IMR-90 (cell line): ENCODE measurements around the gene SLC23A2. TPM values are rescaled to one million over a fixed set of nuclear protein-coding genes. Genes with fewer than 3 reads are reported as not detected.

ENCODE experiments used
- ATAC-seq: fragments of 200-7000 bp; cut with Tn5 transposase; 2 replicates; pipeline ENCODE4 v1.9.1; 2020; ENCODE audit warnings: low read depth, mild to moderate bottlenecking, moderate library complexity
- BruUV-seq: library from RNA; stranded (reverse); fragments of 400-500 nt; replicated peaks from 2 replicates; lab custom pipeline; 2021; lab: Mats Ljungman, UMichigan
- CTCF ChIA-PET: fragments of 300-600 bp; formaldehyde crosslinking; extraction: SDS; loops from one replicate; lab custom pipeline; 2021; ENCODE audit warnings: antibody characterized with exemption; lab: Yijun Ruan, JAX
- POLR2A ChIA-PET: fragments of 300-600 bp; sonication (Branson Sonifier 250); formaldehyde crosslinking; loops from one replicate; lab custom pipeline; 2022; ENCODE audit warnings: antibody characterized with exemption; ENCODE audit not compliant: unreplicated experiment; lab: Charles Lee
- DNase-seq: peaks from one replicate; pipeline ENCODE4 v3.0.0; 2013
- H2AFZ ChIP-seq: replicated peaks from 2 replicates; pipeline ENCODE3; 2013; ENCODE audit warnings: low read length, mild to moderate bottlenecking; ENCODE audit not compliant: poor library complexity
- H2AK5ac ChIP-seq: 2 replicates; pipeline ENCODE4 v1.6.1; 2013; ENCODE audit warnings: low read depth, low read length, inconsistent platforms
- H2AK9ac ChIP-seq: replicated peaks from 2 replicates; pipeline ENCODE3; 2013; ENCODE audit warnings: mild to moderate bottlenecking, low read depth, low read length, moderate library complexity; ENCODE audit not compliant: poor library complexity
- H2BK120ac ChIP-seq: 2 replicates; pipeline ENCODE4 v1.6.1; 2013; ENCODE audit warnings: low read depth, low read length, inconsistent platforms
- H2BK15ac ChIP-seq: 3 replicates; pipeline ENCODE4 v1.6.1; 2013; ENCODE audit warnings: low read depth, low read length, inconsistent platforms
- H2BK20ac ChIP-seq: 2 replicates; pipeline ENCODE4 v1.6.1; 2013; ENCODE audit warnings: low read depth, mild to moderate bottlenecking, inconsistent platforms, low read length, moderate library complexity
- H2BK5ac ChIP-seq: 2 replicates; pipeline ENCODE4 v1.6.1; 2013; ENCODE audit warnings: mild to moderate bottlenecking, low read depth, low read length, inconsistent platforms; ENCODE audit not compliant: poor library complexity, severe bottlenecking
- H3K14ac ChIP-seq: replicated peaks from 2 replicates; pipeline ENCODE4 v1.6.1; 2013; ENCODE audit warnings: low read depth, low read length, inconsistent platforms
- H3K18ac ChIP-seq: 2 replicates; pipeline ENCODE4 v1.6.1; 2013; ENCODE audit warnings: low read depth, low read length, control low read depth
- H3K23ac ChIP-seq: 2 replicates; pipeline ENCODE4 v1.6.1; 2013; ENCODE audit warnings: low read depth, low read length, inconsistent platforms
- H3K27ac ChIP-seq: 2 replicates; pipeline ENCODE4 v1.5.1; 2013; ENCODE audit warnings: mild to moderate bottlenecking, control low read depth, low read length; ENCODE audit not compliant: insufficient read depth
- H3K27me3 ChIP-seq: 2 replicates; pipeline ENCODE4 v1.6.1; 2013; ENCODE audit warnings: low read length; ENCODE audit not compliant: control insufficient read depth, insufficient read depth
- H3K36me3 ChIP-seq: 2 replicates; pipeline ENCODE4 v1.6.1; 2013; ENCODE audit warnings: low read length, mixed read lengths; ENCODE audit not compliant: control insufficient read depth, insufficient read depth
- H3K4ac ChIP-seq: 2 replicates; pipeline ENCODE4 v1.6.1; 2013; ENCODE audit warnings: low read depth, low read length, inconsistent platforms
- H3K4me1 ChIP-seq: 2 replicates; pipeline ENCODE4 v1.6.1; 2013; ENCODE audit warnings: low read length, mixed read lengths; ENCODE audit not compliant: control insufficient read depth, insufficient read depth
- H3K4me2 ChIP-seq: 2 replicates; pipeline ENCODE4 v1.6.1; 2013; ENCODE audit warnings: low read depth, mild to moderate bottlenecking, control low read depth, low read length, moderate library complexity
- H3K4me3 ChIP-seq: 2 replicates; pipeline ENCODE4 v1.5.1; 2013; ENCODE audit warnings: low read depth, mild to moderate bottlenecking, control low read depth, low read length, moderate library complexity; ENCODE audit not compliant: insufficient read depth
- H3K56ac ChIP-seq: 2 replicates; pipeline ENCODE4 v1.6.1; 2013; ENCODE audit warnings: low read length, inconsistent platforms; ENCODE audit not compliant: insufficient read depth; ENCODE audit errors: extremely low read depth
- H3K79me1 ChIP-seq, 2 experiments: 2 replicates each; pipeline ENCODE4 v1.6.1; 2013; ENCODE audit warnings: low read length in 2 of 2, inconsistent platforms in 1 of 2, low read depth in 1 of 2
- H3K9ac ChIP-seq: 2 replicates; pipeline ENCODE4 v1.6.1; 2013; ENCODE audit warnings: low read depth, low read length, control low read depth
- H3K9me1 ChIP-seq: 2 replicates; pipeline ENCODE4 v1.6.1; 2013; ENCODE audit warnings: low read length, inconsistent platforms; ENCODE audit not compliant: insufficient read depth
- H3K9me3 ChIP-seq: 2 replicates; pipeline ENCODE4 v1.6.1; 2013; ENCODE audit warnings: low read length; ENCODE audit not compliant: control insufficient read depth, insufficient read depth
- H4K20me1 ChIP-seq: 2 replicates; pipeline ENCODE4 v1.6.1; 2013; ENCODE audit warnings: low read length, inconsistent platforms; ENCODE audit not compliant: insufficient read depth
- H4K5ac ChIP-seq: 2 replicates; pipeline ENCODE4 v1.6.1; 2013; ENCODE audit warnings: mild to moderate bottlenecking, low read depth, low read length, control low read depth
- H4K8ac ChIP-seq, 2 experiments: 2 replicates each; pipeline ENCODE4 v1.6.1; 2013; ENCODE audit warnings: low read depth in 2 of 2, low read length in 2 of 2, control low read depth in 1 of 2, inconsistent platforms in 1 of 2
- H4K91ac ChIP-seq: 2 replicates; pipeline ENCODE4 v1.6.1; 2013; ENCODE audit warnings: low read depth, low read length, inconsistent platforms; ENCODE audit not compliant: insufficient read depth
- BHLHE40 ChIP-seq: fragments of 150-350 bp; IDR thresholded peaks from 2 replicates; pipeline ENCODE4 v1.6.1; 2016; ENCODE audit warnings: mild to moderate bottlenecking, low read depth, low read length
- CEBPB ChIP-seq: IDR thresholded peaks from 2 replicates; pipeline ENCODE4 v1.6.1; 2012; ENCODE audit warnings: low read depth, low read length, improper control_type of control experiment
- CHD1 ChIP-seq: IDR thresholded peaks from 2 replicates; pipeline ENCODE4 v1.6.1; 2012; ENCODE audit warnings: low read depth, low read length, improper control_type of control experiment
- CTCF ChIP-seq: conservative IDR thresholded peaks from 2 replicates; pipeline ENCODE4 v1.5.1; 2012; ENCODE audit warnings: mild to moderate bottlenecking, low read depth, low read length, improper control_type of control experiment
- ELK1 ChIP-seq: fragments of 150-350 bp; IDR thresholded peaks from 2 replicates; pipeline ENCODE4 v1.6.1; 2016; ENCODE audit warnings: low read depth, mild to moderate bottlenecking, low read length, moderate library complexity, borderline replicate concordance
- FOS ChIP-seq: fragments of 150-350 bp; IDR thresholded peaks from 2 replicates; pipeline ENCODE4 v1.6.1; 2016; ENCODE audit warnings: low read depth, low read length
- MAFK ChIP-seq: IDR thresholded peaks from 2 replicates; pipeline ENCODE4 v1.6.1; 2012; ENCODE audit warnings: low read depth, low read length, improper control_type of control experiment
- MAZ ChIP-seq: IDR thresholded peaks from 2 replicates; pipeline ENCODE4 v1.6.1; 2012; ENCODE audit warnings: low read depth, mild to moderate bottlenecking, low read length, improper control_type of control experiment, moderate library complexity, borderline replicate concordance
- MXI1 ChIP-seq: IDR thresholded peaks from 2 replicates; pipeline ENCODE4 v1.6.1; 2012; ENCODE audit warnings: low read depth, mild to moderate bottlenecking, low read length, moderate library complexity, borderline replicate concordance
- NFE2L2 ChIP-seq: fragments of 150-350 bp; IDR thresholded peaks from 2 replicates; pipeline ENCODE4 v1.6.1; 2016; ENCODE audit warnings: low read depth, mild to moderate bottlenecking, low read length
- POLR2A ChIP-seq: IDR thresholded peaks from 2 replicates; pipeline ENCODE4 v1.6.1; 2012; ENCODE audit warnings: mild to moderate bottlenecking, low read depth, low read length
- RAD21 ChIP-seq: IDR thresholded peaks from 2 replicates; pipeline ENCODE4 v1.6.1; 2012; ENCODE audit warnings: low read length, improper control_type of control experiment
- RCOR1 ChIP-seq: IDR thresholded peaks from 2 replicates; pipeline ENCODE4 v1.6.1; 2012; ENCODE audit warnings: mild to moderate bottlenecking, low read length, improper control_type of control experiment; ENCODE audit not compliant: insufficient replicate concordance
- RFX5 ChIP-seq: IDR thresholded peaks from 2 replicates; pipeline ENCODE4 v1.8.0; 2012; ENCODE audit warnings: low read depth, mild to moderate bottlenecking, low read length, moderate library complexity
- SMC3 ChIP-seq: fragments of 150-350 bp; IDR thresholded peaks from 2 replicates; pipeline ENCODE4 v1.6.1; 2016; ENCODE audit warnings: low read depth, mild to moderate bottlenecking, antibody characterized with exemption, low read length, moderate library complexity
- USF2 ChIP-seq: fragments of 150-350 bp; IDR thresholded peaks from 2 replicates; pipeline ENCODE4 v1.6.1; 2017; ENCODE audit warnings: mild to moderate bottlenecking, antibody characterized with exemption, low read length, low read depth
- WGBS, 2 experiments: methylation state at CpG; one replicate each; pipeline versions ENCODE4 v1.1.5 to v1.1.7; 2013; ENCODE audit warnings: missing lambda C conversion rate in 2 of 2; ENCODE audit not compliant: insufficient read length in 1 of 2; ENCODE audit errors: extremely low coverage in 2 of 2; 5-methylcytosine and 5-hydroxymethylcytosine counted together
- dilution Hi-C: fragments of 300-500 bp; cut with HindIII; formaldehyde crosslinking; loops from one replicate; pipeline ENCODE4 v1.14.3; 2018; ENCODE audit warnings: low sequenced_read_pairs; ENCODE audit not compliant: unreplicated experiment
- in situ Hi-C: fragments of 300-500 bp; cut with MboI; formaldehyde crosslinking; loops from 3 replicates; pipeline ENCODE4 v1.14.3; 2019; ENCODE audit warnings: low sequenced_read_pairs, inconsistent platforms, mixed read lengths
- intact Hi-C: fragments of 100-400 bp; cut with micrococcal nuclease; formaldehyde crosslinking; loops from 2 replicates; pipeline ENCODE4 v1.10.0; 2022
- polyA plus RNA-seq, 3 experiments: library from polyadenylated mRNA; depleted of rRNA; stranded (reverse); fragments of >200 nt; gene quantifications; 2 replicates each; pipeline ENCODE4 v1.2.3, GENCODE V29; 2012; ENCODE audit warnings: low replicate concordance in 1 of 3
- total RNA-seq: library from RNA; depleted of rRNA; stranded (reverse); fragments of >200 nt; gene quantifications from 2 replicates; pipeline ENCODE4 v1.2.3, GENCODE V29; 2012

The SLC23A2 gene
- total and polyA plus RNA-seq, 2 of the 4 experiments (the other 2 are of a cell fraction) = 10.2 to 14.4 TPM

GRCh38 chr20:5013682-5014447, 12.6 kb upstream of the SLC23A2 start:
- H3K14ac ChIP-seq = no peak overlapping the region
- in situ Hi-C loops = no loop called here
- H3K4me2 ChIP-seq = no peak overlapping the region
- CTCF ChIA-PET = no interaction called here
- H4K20me1 ChIP-seq = no peaks in the 10 kb centered on the region
- no peak overlapping the region for H3K9ac ChIP-seq
- no peaks in the 10 kb centered on the region for H3K4me1 ChIP-seq
- no peak overlapping the region for H2BK15ac ChIP-seq
- H3K9me1 ChIP-seq = peaks cover 3% of the 10 kb centered on the region; the same call in 1 of the 2 replicates
- no peak overlapping the region for H2AK5ac ChIP-seq
- H3K9me3 ChIP-seq = no peaks in the 10 kb centered on the region
- H2BK120ac ChIP-seq = no peak overlapping the region
- no peak overlapping the region for H3K23ac ChIP-seq
- H3K56ac ChIP-seq = no peak overlapping the region
- no peak overlapping the region for H4K5ac ChIP-seq
- no TSS peak for BruUV-seq
- H3K27me3 ChIP-seq = peaks cover 2% of the 10 kb centered on the region
- H3K4ac ChIP-seq = no peak overlapping the region
- no peak overlapping the region for H3K4me3 ChIP-seq
- no peaks in the 10 kb centered on the region for H3K36me3 ChIP-seq
- H3K79me1 ChIP-seq = no peaks in the 10 kb centered on the region
- no peak overlapping the region for H4K8ac ChIP-seq
- dilution Hi-C loops = no loop called here
- ATAC-seq = no peak
- no peak overlapping the region for H3K27ac ChIP-seq
- intact Hi-C loops = no loop called here
- WGBS, 2 experiments = 100% methylated on average over 1 of the region's 8 CpGs; no CpG with 5 or more reads in 1 of the 2 experiments
- no peak for DNase-seq
- no peak overlapping the region for H2BK5ac ChIP-seq
- H2BK20ac ChIP-seq = no peak overlapping the region
- H3K18ac ChIP-seq = no peak overlapping the region
- TF ChIP-seq MXI1 (no peak), RCOR1 (no peak), MAFK (no peak), RFX5 (no peak), CTCF (no peak), FOS (no peak), ELK1 (no peak), POLR2A (no peak), BHLHE40 (no peak), USF2 (no peak), CEBPB (no peak), RAD21 (no peak), CHD1 (no peak), MAZ (no peak), SMC3 (no peak), NFE2L2 (no peak)
- POLR2A ChIA-PET = no interaction called here
- no peak overlapping the region for H4K91ac ChIP-seq
- no peak overlapping the region for H2AFZ ChIP-seq
- no peak overlapping the region for H2AK9ac ChIP-seq
